Lung (tissue), 12 donors: ENCODE results near the gene XPR1. TPM values are rescaled to one million over a fixed set of nuclear protein-coding genes. Genes with fewer than 3 reads are reported as not detected.

ENCODE experiments used
- ATAC-seq: fragments of 200-7000 bp; cut with Tn5 transposase; one replicate; pipeline ENCODE4 v1.9.1; 2020; ENCODE audit warnings: moderate number of reproducible peaks; ENCODE audit not compliant: insufficient read depth, low FRiP score
- DNase-seq, 3 donors: peaks; one replicate each; pipeline ENCODE4 v3.0.0-alpha.2; 2013 to 2017
- H3K27ac ChIP-seq, 2 donors: one replicate each; pipeline ENCODE4 v1.5.1; 2013; ENCODE audit warnings: mild to moderate bottlenecking in 2 of 2, moderate library complexity in 2 of 2, control low read depth in 1 of 2, inconsistent platforms in 1 of 2, low read depth in 1 of 2, low read length in 1 of 2
- H3K27me3 ChIP-seq, 3 donors: one replicate each; pipeline ENCODE4 v1.5.1; 2013; ENCODE audit warnings: low read length in 2 of 3; ENCODE audit not compliant: control insufficient read depth in 3 of 3, insufficient read depth in 3 of 3
- H3K36me3 ChIP-seq, 4 donors: one replicate each; pipeline ENCODE4 v1.5.1; 2013; ENCODE audit warnings: low read length in 4 of 4, mild to moderate bottlenecking in 1 of 4, moderate library complexity in 1 of 4; ENCODE audit not compliant: control insufficient read depth in 4 of 4, insufficient read depth in 4 of 4
- H3K4me1 ChIP-seq, 5 donors: one replicate each; pipeline ENCODE4 v1.5.1; 2013; ENCODE audit warnings: low read length in 5 of 5, mild to moderate bottlenecking in 2 of 5, moderate library complexity in 1 of 5; ENCODE audit not compliant: control insufficient read depth in 5 of 5, insufficient read depth in 5 of 5
- H3K4me3 ChIP-seq: one replicate; pipeline ENCODE4 v1.5.1; 2013; ENCODE audit warnings: mild to moderate bottlenecking, control low read depth, moderate library complexity
- H3K9ac ChIP-seq, 2 donors: one replicate each; pipeline ENCODE4 v1.5.1; 2013; ENCODE audit warnings: low read length in 2 of 2, control low read depth in 1 of 2; ENCODE audit not compliant: insufficient read depth in 1 of 2
- H3K9me3 ChIP-seq, 4 donors: one replicate each; pipeline ENCODE4 v1.5.1; 2013; ENCODE audit warnings: low read length in 3 of 4, mild to moderate bottlenecking in 1 of 4, moderate library complexity in 1 of 4; ENCODE audit not compliant: control insufficient read depth in 4 of 4, insufficient read depth in 3 of 4
- CTCF ChIP-seq: IDR thresholded peaks from 2 replicates; pipeline ENCODE4 v1.5.1; 2012; ENCODE audit warnings: mild to moderate bottlenecking; ENCODE audit errors: control extremely low read depth, extremely low read depth
- WGBS, 2 donors: extraction: QIAGEN DNeasy Blood & Tissue Kit; methylation state at CpG; one replicate each; pipeline ENCODE4 v1.1.7; 2013; 5-methylcytosine and 5-hydroxymethylcytosine counted together
- polyA plus RNA-seq, 2 donors: library from polyadenylated mRNA; stranded (reverse); fragments of 200-250 nt; gene quantifications; one replicate each; pipeline ENCODE4 v1.2.1, GENCODE V29; 2013
- total RNA-seq, 2 donors: library from RNA; depleted of rRNA in 1 of 2; stranded (reverse); fragments of >200 nt in 1 of 2; gene quantifications; one replicate each; pipeline ENCODE4 v1.2.1, GENCODE V29; 2014 to 2021
- donor health status: control.
- donor health status: control.
- donor health status: Bipolar disorder and iron deficiency.
- donor health status: healthy.
- donor health status: DM: yes; HTN: yes; CAD: no.

Gene XPR1
- total and polyA plus RNA-seq, 4 donors: 7.4 to 44.0 (median 21.9) TPM

GRCh38 chr1:180640531-180640949 lies 8.7 kb downstream of the XPR1 start:
- DNase-seq: no peak
- 93 to 96% methylated on average over 3 of the region's 3 CpGs for WGBS, 2 donors
- Histone ChIP-seq H3K27ac (peak overlapping the region in 1 of 2 donors; percentile 66), H3K9ac (no peak overlapping the region), H3K4me1 (peaks cover 0 to 35% (median 0%) of the 10 kb centered on the region in 5 donors), H3K4me3 (no peak overlapping the region), H3K27me3 (peaks cover 0 to 3% (median 0%) of the 10 kb centered on the region in 3 donors), H3K36me3 (no peaks in the 10 kb centered on the region), H3K9me3 (no peaks in the 10 kb centered on the region)
- no peak for TF ChIP-seq CTCF
- ATAC-seq: no peak

- ATAC-seq (no peak), DNase-seq (no peak)
- no peak for TF ChIP-seq CTCF
- no peaks in the 10 kb centered on the region for H3K9me3 ChIP-seq
- no peak overlapping the region for H3K9ac ChIP-seq
- H3K4me1 ChIP-seq: peaks cover 0 to 44% (median 0%) of the 10 kb centered on the region in 5 donors
- peaks cover 0 to 3% (median 0%) of the 10 kb centered on the region in 3 donors for H3K27me3 ChIP-seq
- H3K36me3 ChIP-seq: peaks cover 0 to 3% (median under 1%) of the 10 kb centered on the region in 4 donors
- H3K4me3 ChIP-seq: no peak overlapping the region
- no peak overlapping the region for H3K27ac ChIP-seq
Measured at GRCh38 chr1:180641662-180642061, 9.8 kb downstream of the XPR1 start.

GRCh38 chr1:180642781-180643180 lies 11.0 kb downstream of the XPR1 start:
- TF ChIP-seq CTCF: no peak
- peaks cover 0 to 3% (median 0%) of the 10 kb centered on the region in 3 donors for H3K27me3 ChIP-seq
- WGBS, 2 donors: 69 to 86% methylated on average over 1 of the region's 1 CpG
- H3K9ac ChIP-seq: no peak overlapping the region
- peaks cover 0 to 48% (median 0%) of the 10 kb centered on the region in 5 donors for H3K4me1 ChIP-seq
- peak overlapping the region in 1 of 2 donors; percentile 33 for H3K27ac ChIP-seq
- H3K4me3 ChIP-seq: no peak overlapping the region
- ATAC-seq (no peak), DNase-seq (no peak)
- no peaks in the 10 kb centered on the region for H3K9me3 ChIP-seq
- H3K36me3 ChIP-seq: peaks cover 0 to 3% (median under 1%) of the 10 kb centered on the region in 4 donors

- no peak for TF ChIP-seq CTCF
- Histone ChIP-seq H3K36me3 (peaks cover 0 to 3% (median under 1%) of the 10 kb centered on the region in 4 donors), H3K9ac (no peak overlapping the region), H3K27ac (peak overlapping the region in 1 of 2 donors; percentile 70), H3K9me3 (no peaks in the 10 kb centered on the region), H3K4me3 (no peak overlapping the region), H3K4me1 (peaks cover 0 to 48% (median 0%) of the 10 kb centered on the region in 5 donors), H3K27me3 (peaks cover 0 to 3% (median 0%) of the 10 kb centered on the region in 3 donors)
- ATAC-seq: no peak
- peak in 1 of 3 donors; percentile 32 for DNase-seq
- 35 to 56% methylated on average over 1 of the region's 1 CpG for WGBS, 2 donors
Measured at GRCh38 chr1:180643693-180644092, 11.9 kb downstream of the XPR1 start.
